ENCODE measurements around the gene THRB. TPM values are rescaled to one million over a fixed set of nuclear protein-coding genes. Genes with fewer than 3 reads are reported as not detected.
A peak's percentile ranks its signal among the peaks of the same experiment; 100 is the strongest.

THRB gene
- total and polyA plus RNA-seq, 4 donors = 4.0 to 10.5 (median 6.2) TPM

DNA sequence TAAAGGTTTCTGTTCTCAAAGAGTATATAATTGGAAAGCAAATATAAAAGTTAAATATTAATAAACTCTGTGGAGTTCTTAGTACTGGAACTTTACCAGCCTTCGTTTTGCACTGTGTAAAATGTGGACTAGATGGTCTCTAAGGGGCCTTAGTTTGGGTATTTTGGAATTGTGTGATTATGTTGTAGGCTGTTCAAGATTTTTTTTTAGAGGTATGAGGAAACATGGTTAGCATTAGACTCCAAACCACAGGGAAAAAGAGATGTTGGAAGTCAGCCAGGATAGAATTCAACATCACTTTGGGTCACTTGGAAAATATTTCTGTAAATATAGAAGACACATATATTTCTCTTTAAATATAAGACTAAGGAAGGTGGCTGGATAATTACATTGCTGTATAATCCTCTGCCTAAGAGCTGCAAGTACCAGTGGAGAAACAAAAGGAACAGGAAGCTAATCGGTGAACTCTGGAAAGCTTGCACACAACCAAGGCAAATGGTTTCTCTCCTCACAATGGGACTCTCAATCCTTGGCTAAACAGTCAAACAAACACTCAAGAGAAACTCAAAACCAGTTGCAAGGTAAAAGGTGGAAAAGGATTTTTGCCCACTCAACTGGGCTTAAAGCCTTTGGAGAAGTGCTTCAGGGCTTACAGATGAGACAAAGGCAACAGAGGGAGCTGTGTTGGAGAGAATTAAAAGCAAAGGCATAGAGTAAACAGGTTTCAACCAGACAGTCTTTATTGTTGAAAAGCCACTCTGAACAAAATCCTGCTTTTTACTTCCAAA, 407.8 kb downstream of the THRB start:
- Histone ChIP-seq H3K4me1 (ENCODE audit: control insufficient read depth, insufficient read depth, low read length) (no peaks in the 10 kb centered on the region), H3K27ac (ENCODE audit: low read depth, low read length) (no peak overlapping the region), H3K4me3 (ENCODE audit: low read depth, low read length) (no peak overlapping the region), H3K9me3 (ENCODE audit: control insufficient read depth, insufficient read depth, low read length) (no peaks in the 10 kb centered on the region), H3K36me3 (ENCODE audit: control insufficient read depth, insufficient read depth, low read length) (no peaks in the 10 kb centered on the region), H3K27me3 (ENCODE audit: control insufficient read depth, insufficient read depth, low read length) (no peaks in the 10 kb centered on the region)
- no CpG with 5 or more reads among the region's 2 CpGs for whole genome bisulfite sequencing (ENCODE audit: insufficient coverage)
- peak in 2 of 6 donors; percentile 16 to 21 for DNase-seq (ENCODE audit: low read depth in 4 of 6, low spot score in 6 of 6)

DNA sequence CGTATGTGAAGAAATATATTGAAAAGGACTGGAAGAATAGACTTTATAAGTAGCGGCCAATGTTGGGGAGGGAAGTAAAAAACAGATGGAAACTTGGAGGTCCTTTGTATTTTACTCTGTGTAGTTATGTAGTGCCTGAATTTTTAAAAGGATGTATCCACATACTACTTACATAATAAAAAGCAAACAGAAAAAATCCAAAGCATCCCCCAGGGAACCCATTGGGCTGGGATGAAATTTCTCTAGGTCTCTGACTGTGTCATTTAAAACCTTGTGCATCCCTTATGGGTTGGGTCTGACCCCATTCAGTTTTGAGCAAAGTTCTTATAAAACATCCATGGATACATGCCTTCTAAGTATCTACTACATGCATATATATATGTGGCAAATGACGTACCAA, 408.4 kb downstream of the THRB start:
- no CpG with 5 or more reads among the region's 3 CpGs for WGBS (ENCODE audit: insufficient coverage)
- Histone ChIP-seq H3K27ac (ENCODE audit: low read depth, low read length) (no peak overlapping the region), H3K9me3 (ENCODE audit: control insufficient read depth, insufficient read depth, low read length) (no peaks in the 10 kb centered on the region), H3K27me3 (ENCODE audit: control insufficient read depth, insufficient read depth, low read length) (no peaks in the 10 kb centered on the region), H3K4me1 (ENCODE audit: control insufficient read depth, insufficient read depth, low read length) (no peaks in the 10 kb centered on the region), H3K36me3 (ENCODE audit: control insufficient read depth, insufficient read depth, low read length) (no peaks in the 10 kb centered on the region), H3K4me3 (ENCODE audit: low read depth, low read length) (no peak overlapping the region)
- no peak for DNase-seq (ENCODE audit: low read depth in 4 of 6, low spot score in 6 of 6)

DNA sequence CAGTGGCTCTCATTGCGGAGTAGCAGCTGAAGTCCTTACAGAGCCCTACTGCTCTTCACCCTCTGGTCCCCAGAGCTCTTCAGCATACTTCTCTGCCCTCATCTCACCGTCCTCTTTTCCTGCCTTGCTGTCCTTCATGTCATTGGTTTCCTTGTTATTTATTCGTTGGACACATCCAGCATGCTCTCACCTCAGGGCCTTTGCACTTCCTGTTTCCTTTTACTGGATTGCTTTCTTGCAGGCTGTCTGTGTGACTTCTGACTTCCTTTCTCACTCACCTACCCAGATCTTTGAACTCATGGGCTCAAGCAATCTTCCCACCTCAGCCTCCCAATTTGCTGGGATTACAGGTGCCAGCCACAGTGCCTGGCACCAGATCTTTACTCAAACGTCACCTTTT, 422.5 kb downstream of the THRB start:
- Histone ChIP-seq H3K4me3 (ENCODE audit: low read depth, low read length) (no peak overlapping the region), H3K4me1 (ENCODE audit: control insufficient read depth, insufficient read depth, low read length) (no peaks in the 10 kb centered on the region), H3K9me3 (ENCODE audit: control insufficient read depth, insufficient read depth, low read length) (no peaks in the 10 kb centered on the region), H3K36me3 (ENCODE audit: control insufficient read depth, insufficient read depth, low read length) (no peaks in the 10 kb centered on the region), H3K27me3 (ENCODE audit: control insufficient read depth, insufficient read depth, low read length) (no peaks in the 10 kb centered on the region), H3K27ac (ENCODE audit: low read depth, low read length) (no peak overlapping the region)
- 80% methylated on average over 4 of the region's 4 CpGs for WGBS (ENCODE audit: insufficient coverage)
- no peak for DNase-seq (ENCODE audit: low read depth in 4 of 6, low spot score in 6 of 6)

DNA sequence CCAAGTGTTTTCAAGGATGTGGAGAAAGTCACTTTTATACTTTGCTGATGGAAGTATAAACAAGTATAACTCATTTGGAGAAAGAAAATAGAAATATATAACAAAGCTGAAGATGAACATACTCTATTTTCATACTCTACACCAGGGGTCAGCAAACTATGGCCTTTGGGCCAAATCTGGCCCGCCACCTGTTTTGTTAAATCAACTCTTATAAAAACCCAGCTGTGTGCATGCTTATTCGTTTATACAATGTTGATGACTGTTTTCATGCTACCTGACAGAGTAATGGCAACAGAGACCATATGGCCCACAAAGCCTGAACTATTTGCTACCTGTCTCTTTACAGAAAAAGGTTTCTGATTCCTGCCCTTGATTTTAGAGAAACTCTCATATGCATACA, 425.6 kb downstream of the THRB start:
- H3K9me3 ChIP-seq (ENCODE audit: control insufficient read depth, insufficient read depth, low read length) = no peaks in the 10 kb centered on the region
- H3K27me3 ChIP-seq (ENCODE audit: control insufficient read depth, insufficient read depth, low read length) = no peaks in the 10 kb centered on the region
- 100% methylated on average over 1 of the region's 2 CpGs for WGBS (ENCODE audit: insufficient coverage)
- no peaks in the 10 kb centered on the region for H3K36me3 ChIP-seq (ENCODE audit: control insufficient read depth, insufficient read depth, low read length)
- no peak overlapping the region for H3K27ac ChIP-seq (ENCODE audit: low read depth, low read length)
- DNase-seq (ENCODE audit: low read depth in 4 of 6, low spot score in 6 of 6) = no peak
- H3K4me3 ChIP-seq (ENCODE audit: low read depth, low read length) = no peak overlapping the region
- H3K4me1 ChIP-seq (ENCODE audit: control insufficient read depth, insufficient read depth, low read length) = no peaks in the 10 kb centered on the region

DNA sequence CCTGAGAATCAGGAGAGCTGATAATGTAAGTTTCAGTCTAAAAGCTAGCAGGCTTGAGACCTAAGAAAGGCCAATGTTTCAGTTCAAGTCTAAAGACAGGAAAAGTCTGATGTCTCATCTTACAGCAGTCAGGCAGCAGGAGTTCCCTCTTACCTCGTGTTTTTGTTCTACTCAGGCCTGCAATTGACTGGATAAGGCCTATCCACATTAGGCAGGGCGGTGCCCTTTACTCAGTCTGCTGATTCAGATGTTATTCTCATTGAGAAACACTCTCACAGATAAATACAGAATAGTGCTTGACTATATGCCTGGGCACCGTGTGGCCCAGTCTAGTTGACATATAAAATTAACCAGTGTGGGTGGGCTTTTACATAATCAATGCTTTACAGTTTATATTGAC, 427.2 kb downstream of the THRB start:
- Histone ChIP-seq H3K27ac (ENCODE audit: low read depth, low read length) (no peak overlapping the region), H3K4me1 (ENCODE audit: control insufficient read depth, insufficient read depth, low read length) (no peaks in the 10 kb centered on the region), H3K9me3 (ENCODE audit: control insufficient read depth, insufficient read depth, low read length) (no peaks in the 10 kb centered on the region), H3K27me3 (ENCODE audit: control insufficient read depth, insufficient read depth, low read length) (no peaks in the 10 kb centered on the region), H3K36me3 (ENCODE audit: control insufficient read depth, insufficient read depth, low read length) (no peaks in the 10 kb centered on the region), H3K4me3 (ENCODE audit: low read depth, low read length) (no peak overlapping the region)
- 60% methylated on average over 1 of the region's 3 CpGs for WGBS (ENCODE audit: insufficient coverage)
- no peak for DNase-seq (ENCODE audit: low read depth in 4 of 6, low spot score in 6 of 6)

Small RNAs within 50 kb of the gene (small RNA-seq; reads per million reads assigned to genes)
- not detected for gene MIR4792 (ENCODE audit: low replicate concordance)

All from spinal cord (tissue), 10 donors.